Measurements from ENCODE around the gene R3HCC1L.

DNA sequence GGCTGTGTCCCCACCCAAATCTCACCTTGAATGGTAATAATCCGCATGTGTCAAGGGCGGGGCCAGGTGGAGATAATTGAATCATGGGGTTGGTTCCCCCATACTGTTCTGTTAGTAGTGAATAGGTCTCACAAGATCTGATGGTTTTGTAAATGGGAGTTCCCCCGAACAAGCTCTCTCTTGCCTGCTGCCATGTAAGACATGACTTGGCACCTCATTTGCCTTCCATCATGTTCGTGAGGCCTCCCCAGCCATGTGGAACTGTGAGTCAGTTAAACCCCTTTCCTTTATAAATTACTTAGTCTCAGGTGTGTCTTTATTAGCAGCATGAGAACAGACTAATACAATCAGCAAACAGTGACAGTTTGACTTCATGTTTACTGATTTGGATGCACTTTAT is 14.6 kb upstream of the R3HCC1L start:
- TF ChIP-seq, protein P1, sequence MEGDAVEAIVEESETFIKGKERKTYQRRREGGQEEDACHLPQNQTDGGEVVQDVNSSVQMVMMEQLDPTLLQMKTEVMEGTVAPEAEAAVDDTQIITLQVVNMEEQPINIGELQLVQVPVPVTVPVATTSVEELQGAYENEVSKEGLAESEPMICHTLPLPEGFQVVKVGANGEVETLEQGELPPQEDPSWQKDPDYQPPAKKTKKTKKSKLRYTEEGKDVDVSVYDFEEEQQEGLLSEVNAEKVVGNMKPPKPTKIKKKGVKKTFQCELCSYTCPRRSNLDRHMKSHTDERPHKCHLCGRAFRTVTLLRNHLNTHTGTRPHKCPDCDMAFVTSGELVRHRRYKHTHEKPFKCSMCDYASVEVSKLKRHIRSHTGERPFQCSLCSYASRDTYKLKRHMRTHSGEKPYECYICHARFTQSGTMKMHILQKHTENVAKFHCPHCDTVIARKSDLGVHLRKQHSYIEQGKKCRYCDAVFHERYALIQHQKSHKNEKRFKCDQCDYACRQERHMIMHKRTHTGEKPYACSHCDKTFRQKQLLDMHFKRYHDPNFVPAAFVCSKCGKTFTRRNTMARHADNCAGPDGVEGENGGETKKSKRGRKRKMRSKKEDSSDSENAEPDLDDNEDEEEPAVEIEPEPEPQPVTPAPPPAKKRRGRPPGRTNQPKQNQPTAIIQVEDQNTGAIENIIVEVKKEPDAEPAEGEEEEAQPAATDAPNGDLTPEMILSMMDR (conservative IDR thresholded peaks at IDR 0.05; ENCODE audit: low read depth, low read length), result no peak
- TF ChIP-seq, protein P2, sequence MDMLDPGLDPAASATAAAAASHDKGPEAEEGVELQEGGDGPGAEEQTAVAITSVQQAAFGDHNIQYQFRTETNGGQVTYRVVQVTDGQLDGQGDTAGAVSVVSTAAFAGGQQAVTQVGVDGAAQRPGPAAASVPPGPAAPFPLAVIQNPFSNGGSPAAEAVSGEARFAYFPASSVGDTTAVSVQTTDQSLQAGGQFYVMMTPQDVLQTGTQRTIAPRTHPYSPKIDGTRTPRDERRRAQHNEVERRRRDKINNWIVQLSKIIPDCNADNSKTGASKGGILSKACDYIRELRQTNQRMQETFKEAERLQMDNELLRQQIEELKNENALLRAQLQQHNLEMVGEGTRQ (IDR thresholded peaks at IDR 0.05; ENCODE audit: low read depth, low read length), result no peak
- TF ChIP-seq POLR2A (IDR thresholded peaks at IDR 0.05; ENCODE audit: low read depth, low read length), result no peak
- TF ChIP-seq FOS (IDR thresholded peaks at IDR 0.05; ENCODE audit: low read depth, low read length), result no peak
- TF ChIP-seq SMC3 (IDR thresholded peaks at IDR 0.05; ENCODE audit: low read depth, low read length), result no peak
- no peak for TF ChIP-seq MXI1 (IDR thresholded peaks at IDR 0.05; ENCODE audit: borderline replicate concordance, low read depth, low read length)
- no peak for TF ChIP-seq BHLHE40 (IDR thresholded peaks at IDR 0.05; ENCODE audit: low read depth, low read length)
- no peak for TF ChIP-seq CEBPB (IDR thresholded peaks at IDR 0.05; ENCODE audit: low read depth, low read length)
